AG04449 (cell line): Measurements from ENCODE around the gene TTC23L.

ENCODE experiments used
- CTCF ChIA-PET: fragments of 350-600 bp; formaldehyde crosslinking; extraction: SDS; loops from one replicate; lab custom pipeline; 2021; ENCODE audit warnings: antibody characterized with exemption; lab: Yijun Ruan, JAX
- POLR2A ChIA-PET: fragments of 400-600, 350-600 bp; formaldehyde crosslinking; extraction: SDS; loops from one replicate; lab custom pipeline; 2020; ENCODE audit warnings: antibody characterized with exemption, inconsistent platforms; lab: Yijun Ruan, JAX
- DNase-seq: peaks from one replicate; pipeline ENCODE4 v3.0.0-alpha.2; 2010; ENCODE audit warnings: low read depth, low spot score
- H3K4me3 ChIP-seq: 2 replicates; pipeline ENCODE4 v1.5.1; 2011; ENCODE audit warnings: low read depth, mild to moderate bottlenecking, control low read depth, low read length
- CTCF ChIP-seq: IDR thresholded peaks from one replicate; pipeline ENCODE4 v1.5.1; 2011; ENCODE audit warnings: mild to moderate bottlenecking, moderate library complexity, low read length, control low read depth, inconsistent platforms; ENCODE audit not compliant: insufficient read depth; ENCODE audit errors: missing control alignments

The TTC23L gene

GRCh38 chr5:34905564-34905963, 66.6 kb downstream of the TTC23L start:
- H3K4me3 ChIP-seq: no peak overlapping the region
- DNase-seq: no peak
- CTCF ChIA-PET: interaction anchor here (1.1 to 18.8 kb wide), 9 partner anchors 7 to 427 kb away, joined by 3 to 687 read pairs (median 8); partner anchors contain the start of genes BRIX1 and RAD1
- POLR2A ChIA-PET: interaction anchor here (1.4 kb wide), 1 partner anchor 10 kb away, joined by 4 read pairs; the partner anchor contains the start of genes BRIX1 and RAD1
- TF ChIP-seq CTCF: no peak

DNA sequence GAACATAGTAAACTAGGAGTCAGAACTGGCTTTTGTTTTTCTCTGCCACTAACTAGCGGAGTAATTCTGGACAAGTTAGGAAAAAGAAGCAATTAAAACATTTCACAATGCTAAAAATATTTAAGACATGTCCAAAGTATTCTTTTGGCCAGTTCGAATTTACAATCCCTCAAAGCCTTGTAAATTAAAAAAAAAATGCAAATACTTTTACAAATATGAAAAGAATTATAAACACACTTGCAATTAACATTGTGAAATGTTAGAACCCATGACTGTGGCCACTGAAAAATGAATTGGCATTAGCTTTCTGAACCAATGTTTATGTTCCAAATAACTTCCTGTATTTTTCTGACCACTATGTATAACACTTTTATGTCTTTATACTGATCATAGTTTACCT, 74.1 kb downstream of the TTC23L start:
- POLR2A ChIA-PET: no interaction called here
- peak; percentile 77 for DNase-seq
- no peak for TF ChIP-seq CTCF
- CTCF ChIA-PET: interaction anchor here (4.6 kb wide), 1 partner anchor 15 kb away, joined by 18 read pairs; no protein-coding TSS in a partner anchor
- H3K4me3 ChIP-seq: no peak overlapping the region

- POLR2A ChIA-PET: interaction anchor here (0.6 to 2.7 kb wide), 8 partner anchors 9 to 381 kb away, joined by 3 to 14 read pairs (median 4); partner anchors contain the start of gene DNAJC21
- DNase-seq: no peak
- CTCF ChIA-PET: interaction anchor here (0.6 to 4.4 kb wide), 9 partner anchors 9 to 438 kb away, joined by 3 to 18 read pairs (median 6); partner anchors contain the start of gene DNAJC21
Measured at GRCh38 chr5:34914671-34915138, 75.7 kb downstream of the TTC23L start.

GRCh38 chr5:34915139-34915855, 76.3 kb downstream of the TTC23L start, which contains the start of the genes BRIX1 and RAD1:
TSS of gene BRIX1 (plus strand) at chr5:34915711. CDS start at chr5:34915739, 28 bp downstream.
TSS of gene RAD1 (minus strand) at chr5:34915504. CDS start at chr5:34914892, 612 bp downstream.
- POLR2A ChIA-PET: interaction anchor here (0.6 to 2.7 kb wide), 10 partner anchors 9 to 421 kb away, joined by 3 to 14 read pairs (median 4); partner anchors contain the start of gene DNAJC21
- TF ChIP-seq CTCF: peak; percentile 15

More at GRCh38 chr5:34914671-34915138, 75.7 kb downstream of the TTC23L start:
- no peak for TF ChIP-seq CTCF
- H3K4me3 ChIP-seq: peak overlapping the region; percentile 93

DNA sequence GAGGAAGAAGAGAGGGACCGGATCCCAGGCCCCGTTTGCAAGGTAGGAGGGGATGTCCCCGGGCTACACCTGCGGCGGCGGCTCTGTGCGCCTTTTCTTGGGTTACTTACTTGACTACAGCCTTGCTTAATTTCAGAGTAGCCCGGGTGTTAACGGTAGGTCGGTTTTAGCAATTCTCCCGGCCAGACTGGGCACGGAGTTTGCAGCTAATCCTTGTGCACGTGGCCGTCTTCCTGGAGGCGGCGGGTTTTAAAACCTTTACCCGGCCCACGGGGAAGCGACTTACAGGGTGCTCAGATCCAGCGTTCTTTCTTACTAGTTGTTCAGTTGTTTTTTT, 76.9 kb downstream of the TTC23L start:
- no peak for DNase-seq
- TF ChIP-seq CTCF: no peak
- ChIA-PET CTCF (interaction anchor here (1.1 to 4.4 kb wide), 10 partner anchors 10 to 441 kb away, joined by 3 to 18 read pairs (median 6); partner anchors contain the start of gene DNAJC21), POLR2A (interaction anchor here (0.7 to 2.7 kb wide), 7 partner anchors 8 to 422 kb away, joined by 3 to 14 read pairs (median 4); partner anchors contain the start of gene DNAJC21)
- H3K4me3 ChIP-seq: peak overlapping the region; percentile 93

More at GRCh38 chr5:34915139-34915855, 76.3 kb downstream of the TTC23L start, which contains the start of the genes BRIX1 and RAD1:
- peak; percentile 77 for DNase-seq
- CTCF ChIA-PET: interaction anchor here (0.6 to 4.4 kb wide), 10 partner anchors 9 to 439 kb away, joined by 3 to 18 read pairs (median 6); partner anchors contain the start of gene DNAJC21
- H3K4me3 ChIP-seq: peak within 1 kb of the TSS; percentile 93
